Measurements from ENCODE around the gene LRRK1.
"Not testable (repeated sequence)": the region's sequence is repeated elsewhere in the genome, so short reads cannot be mapped to it uniquely, and the experiment has no call there.

Gene LRRK1

DNA sequence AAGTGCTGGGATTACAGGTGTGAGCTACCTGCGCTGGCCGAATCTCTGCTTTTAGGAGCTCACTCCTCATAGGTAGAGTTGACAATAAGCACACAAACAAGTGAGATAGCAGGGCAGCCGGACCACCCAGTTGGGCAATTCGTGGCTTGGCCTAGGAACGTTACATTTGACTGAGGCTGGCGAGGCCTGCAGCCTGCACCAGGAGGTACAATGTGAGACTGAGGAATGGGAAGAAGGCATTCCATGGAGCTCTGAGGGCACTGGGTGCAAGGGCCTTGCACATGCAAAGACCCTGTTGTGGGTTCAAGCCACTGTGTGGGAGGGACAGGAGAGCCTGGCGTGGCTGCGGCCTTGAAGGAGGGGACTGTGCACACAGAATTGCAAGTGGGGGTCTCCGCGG, 152.5 kb downstream of the LRRK1 start:
- no peak for DNase-seq (ENCODE audit: low read depth)

DNA sequence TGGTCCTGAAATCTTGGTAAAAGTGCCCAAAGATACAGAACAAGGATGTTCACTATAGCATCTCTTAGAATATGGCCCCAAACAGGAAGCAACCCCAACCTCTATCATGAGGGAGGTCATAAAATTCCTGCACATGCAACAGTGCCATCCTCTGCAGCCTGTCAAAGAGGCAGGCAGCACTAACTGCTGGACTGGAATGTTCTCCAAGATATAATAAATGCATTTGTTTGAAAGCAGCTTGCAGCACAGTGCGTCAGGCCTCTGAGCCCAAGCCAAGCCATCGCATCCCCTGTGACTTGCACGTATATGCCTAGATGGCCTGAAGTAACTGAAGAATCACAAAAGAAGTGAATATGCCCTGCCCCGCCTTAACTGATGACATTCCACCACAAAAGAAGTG, 153.1 kb downstream of the LRRK1 start:
- DNase-seq (ENCODE audit: low read depth) = not testable (repeated sequence)

DNA sequence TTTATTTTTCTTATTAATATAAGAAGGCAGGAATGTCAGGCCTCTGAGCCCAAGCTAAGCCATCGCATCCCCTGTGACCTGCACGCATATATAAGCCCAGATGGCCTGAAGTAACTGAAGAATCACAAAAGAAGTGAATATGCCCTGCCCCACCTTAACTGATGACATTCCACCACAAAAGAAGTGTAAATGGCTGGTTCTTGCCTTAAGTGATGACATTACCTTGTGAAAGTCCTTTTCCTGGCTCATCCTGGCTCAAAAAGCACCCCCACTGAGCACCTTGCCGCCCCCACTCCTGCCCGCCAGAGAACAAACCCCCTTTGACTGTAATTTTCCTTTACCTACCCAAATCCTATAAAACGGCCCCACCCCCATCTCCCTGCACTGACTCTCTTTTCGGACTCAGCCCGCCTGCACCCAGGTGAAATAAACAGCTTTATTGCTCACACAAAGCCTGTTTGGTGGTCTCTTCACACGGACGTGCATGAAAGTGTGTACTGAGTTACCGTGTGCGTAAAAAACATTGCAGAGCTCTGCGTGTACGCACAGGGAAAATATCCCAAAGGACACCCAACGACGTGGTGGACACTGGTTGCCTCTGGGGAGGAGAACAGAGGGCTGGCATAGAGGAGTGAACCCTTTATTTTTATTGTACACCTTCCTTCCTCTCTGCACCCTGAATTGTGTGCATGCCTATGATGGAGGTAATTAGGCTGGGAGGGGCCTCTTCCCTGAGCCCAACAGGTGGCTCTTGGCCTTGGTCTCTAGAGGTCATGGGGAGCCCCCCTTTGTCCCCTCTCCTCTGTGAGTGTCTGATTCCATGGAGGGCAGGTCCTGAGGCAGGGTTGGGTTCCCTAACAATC, 158.9 kb downstream of the LRRK1 start:
- not testable (repeated sequence) for DNase-seq (ENCODE audit: low read depth)

DNA sequence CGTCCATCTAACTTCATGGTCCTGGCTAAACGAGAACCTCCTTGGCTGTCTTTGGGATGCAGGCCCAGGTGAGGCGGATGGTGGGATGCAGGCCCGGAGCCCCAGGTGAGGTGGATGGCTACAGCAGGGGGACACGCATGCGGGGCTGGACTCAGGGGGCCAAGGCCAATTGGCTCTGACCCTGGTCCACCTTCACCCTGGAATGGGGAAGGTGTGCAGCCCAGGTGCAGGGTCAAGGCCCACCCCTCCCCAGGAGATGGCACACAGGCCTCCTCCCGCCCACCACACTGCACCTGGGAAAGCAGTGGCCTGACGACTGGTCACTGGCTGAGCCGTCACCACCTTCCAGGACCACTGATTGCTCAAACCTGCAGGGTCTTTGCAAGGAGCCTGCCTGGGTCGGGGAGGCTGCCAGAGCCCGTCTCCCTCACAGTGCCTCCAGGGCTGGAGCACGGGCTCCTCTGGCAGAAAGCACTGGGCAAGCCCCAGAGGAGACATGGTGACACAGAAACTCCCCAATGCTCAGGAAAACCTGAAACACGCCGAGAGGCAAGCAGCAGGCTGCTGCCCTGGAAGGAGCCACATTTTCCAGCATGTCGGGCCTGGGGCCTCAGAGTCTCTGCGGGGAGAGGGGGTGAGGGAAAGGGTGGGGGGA, 159.6 kb downstream of the LRRK1 start:
- DNase-seq (ENCODE audit: low read depth) = no peak

DNA sequence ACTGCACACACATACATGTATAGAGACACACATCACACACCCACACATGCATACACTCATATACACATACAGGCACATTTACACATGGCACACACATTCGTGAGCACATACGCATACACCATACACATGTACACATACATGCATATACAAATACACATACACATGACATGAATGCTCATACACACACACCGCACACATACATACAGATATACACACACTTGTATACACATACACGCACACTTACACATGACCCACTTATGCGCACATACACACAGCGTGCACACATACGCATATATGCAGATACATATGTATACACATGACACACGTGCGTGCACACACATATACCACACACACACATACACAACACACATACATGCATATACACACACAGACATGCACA, 162.7 kb downstream of the LRRK1 start:
- DNase-seq (ENCODE audit: low read depth) = no peak

DNA sequence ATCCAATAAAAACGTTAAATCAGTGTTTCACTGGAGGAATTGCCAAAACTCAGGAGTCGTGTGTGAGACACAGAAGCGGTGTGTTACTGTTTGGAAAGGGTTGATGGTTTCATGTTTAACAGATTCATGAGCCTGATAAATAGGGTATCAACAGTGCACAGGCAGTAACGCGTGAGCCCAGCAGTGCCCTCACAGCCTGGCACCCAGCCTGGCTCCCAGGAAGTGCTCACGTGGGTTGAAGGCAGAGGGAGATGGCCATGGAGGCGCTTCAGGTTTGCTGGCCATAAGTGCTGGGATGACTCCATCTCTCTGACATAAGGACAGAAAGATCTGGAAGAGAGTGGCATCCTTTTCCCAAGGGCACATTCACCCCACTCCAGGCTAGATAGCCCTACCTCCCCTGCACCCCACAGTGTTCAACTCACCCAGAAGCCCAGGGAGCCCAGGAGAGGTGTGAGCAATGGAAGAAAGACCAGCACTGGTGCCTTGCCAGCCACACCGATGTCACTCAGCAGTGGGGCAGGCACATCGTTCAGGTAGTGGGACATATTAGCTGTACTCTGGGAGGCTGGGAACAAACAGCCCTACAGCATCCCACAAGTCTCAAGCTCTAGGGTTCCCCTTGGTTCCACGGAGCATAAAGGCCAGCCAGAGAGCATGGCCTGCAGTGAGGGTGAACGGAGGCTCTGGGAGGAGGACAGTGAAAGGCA, 164.3 kb downstream of the LRRK1 start:
- DNase-seq (ENCODE audit: low read depth) = no peak

DNA sequence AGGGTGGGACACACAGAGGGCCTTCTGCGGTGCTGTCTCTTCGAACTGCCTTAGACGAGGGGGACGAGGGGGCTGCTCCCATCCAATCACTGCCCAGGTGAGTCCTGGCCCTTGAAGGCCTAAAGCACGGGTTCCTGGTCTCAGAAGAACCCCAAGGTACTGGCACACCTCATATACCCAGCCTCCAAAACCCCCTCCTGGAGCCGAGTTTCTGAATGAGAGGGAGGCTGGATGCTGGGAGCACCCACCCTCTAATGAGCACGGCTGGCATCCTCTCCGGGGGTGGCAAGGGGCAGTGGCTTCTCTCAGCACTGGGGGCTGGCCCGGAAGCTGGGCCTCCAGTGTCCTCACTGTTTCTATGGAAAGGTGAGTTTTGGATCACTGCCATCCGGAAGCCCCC, 165.6 kb downstream of the LRRK1 start:
- DNase-seq (ENCODE audit: low read depth) = no peak

DNA sequence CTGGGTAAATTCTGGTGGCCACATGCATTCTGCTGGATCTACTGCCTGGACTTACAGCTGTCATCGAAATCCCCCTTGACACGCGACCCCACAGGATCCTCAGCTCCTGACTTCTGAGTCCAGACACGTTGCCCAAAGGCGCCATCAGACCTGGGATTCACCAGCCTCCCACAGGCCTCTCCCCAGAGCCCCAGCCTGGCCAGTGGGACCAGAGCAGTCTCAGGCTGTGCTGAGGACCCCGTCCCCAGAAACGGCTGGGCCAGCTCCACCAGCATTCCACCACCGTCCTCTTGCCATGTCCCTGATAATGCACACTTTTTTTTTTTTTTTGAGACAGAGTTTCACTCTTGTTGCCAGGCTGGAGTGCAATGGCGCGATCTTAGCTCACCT, 166.1 kb downstream of the LRRK1 start:
- no peak for DNase-seq (ENCODE audit: low read depth)

DNA sequence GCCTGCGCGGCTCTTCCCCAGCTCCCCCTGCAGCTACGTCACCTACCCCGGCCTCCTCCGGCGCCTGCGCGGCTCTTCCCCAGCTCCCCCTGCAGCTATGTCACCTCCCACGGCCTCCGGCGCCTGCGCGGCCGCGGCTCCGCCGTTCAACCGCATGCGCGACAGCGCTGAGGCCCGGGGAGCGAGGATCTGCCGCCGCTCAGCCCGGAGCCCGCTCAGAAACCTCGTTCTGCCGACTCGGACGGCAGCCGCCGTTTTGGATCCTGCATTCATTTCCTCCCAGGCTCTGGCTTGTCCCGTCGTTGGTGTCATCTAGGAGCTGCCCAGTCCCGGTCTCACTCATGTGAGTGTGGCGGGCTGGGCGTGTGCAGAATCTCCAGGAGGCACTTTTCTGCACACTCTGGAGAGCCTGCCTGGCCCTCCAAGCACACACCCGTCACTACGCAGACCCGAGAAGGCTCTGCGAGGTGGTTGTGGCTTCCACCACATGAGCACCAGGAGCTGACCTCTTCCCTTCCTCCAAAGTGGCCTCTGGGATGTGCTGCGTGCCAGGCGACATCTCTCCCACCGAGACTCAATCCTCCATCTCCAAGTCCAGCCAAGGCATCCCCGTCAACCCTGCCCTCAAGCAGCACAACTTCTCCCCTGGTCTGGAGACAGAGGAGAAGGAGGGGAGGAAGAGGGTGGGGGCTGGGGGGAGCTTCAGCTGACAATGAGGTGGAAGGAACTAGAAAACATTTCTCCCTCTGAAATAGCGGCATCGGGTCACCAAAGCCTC, 167.4 kb downstream of the LRRK1 start:
- DNase-seq (ENCODE audit: low read depth) = no peak

DNA sequence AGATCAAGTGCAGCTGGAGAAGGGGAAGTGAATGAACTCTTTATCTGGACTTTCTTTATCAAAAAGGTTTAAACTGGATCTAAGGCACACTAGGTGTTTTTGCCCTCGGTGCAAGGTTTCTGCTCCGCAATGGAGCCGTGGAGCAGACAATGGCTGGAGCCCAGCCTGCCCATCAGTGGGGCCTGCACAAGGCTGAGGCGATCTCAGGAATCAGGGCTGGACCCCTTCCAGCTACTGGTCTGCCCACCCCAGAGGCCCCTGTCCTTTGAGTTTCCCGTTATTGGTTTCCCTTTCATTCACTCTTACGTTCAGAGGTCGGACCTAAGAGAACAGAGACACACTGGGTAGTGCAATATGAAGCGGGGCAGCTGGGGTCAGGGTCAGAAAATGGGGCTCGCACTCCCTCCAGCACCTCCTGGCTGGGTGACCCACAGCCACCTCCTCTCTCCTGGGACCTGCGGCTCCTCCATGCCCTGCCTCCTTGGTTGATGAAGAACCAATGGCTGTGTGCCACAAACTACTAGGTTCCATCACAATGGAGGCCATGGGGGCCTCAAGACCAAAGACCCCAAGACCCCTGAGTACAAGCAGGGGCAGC, 168.1 kb downstream of the LRRK1 start:
- no peak for DNase-seq (ENCODE audit: low read depth)

DNA sequence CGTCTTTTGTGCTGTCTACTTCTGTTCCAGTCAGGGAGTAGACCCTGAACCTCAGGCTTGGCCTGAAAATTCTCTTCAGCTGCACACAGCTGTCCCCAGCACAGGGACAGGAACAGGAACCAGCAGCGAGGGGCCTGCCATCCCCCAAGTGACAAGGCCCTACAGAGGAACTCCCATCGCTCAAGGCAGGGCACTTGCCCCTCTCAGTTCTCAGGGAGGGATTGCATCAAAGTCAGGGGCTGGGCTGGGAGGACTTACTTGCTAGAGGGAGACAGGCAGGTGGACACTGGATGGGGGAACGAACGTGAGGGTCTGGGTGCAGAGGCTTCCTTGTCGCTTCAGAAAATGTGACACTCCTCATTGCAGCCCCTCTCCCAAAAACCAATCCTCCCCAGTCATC, 169.1 kb downstream of the LRRK1 start:
- no peak for DNase-seq (ENCODE audit: low read depth)

DNA sequence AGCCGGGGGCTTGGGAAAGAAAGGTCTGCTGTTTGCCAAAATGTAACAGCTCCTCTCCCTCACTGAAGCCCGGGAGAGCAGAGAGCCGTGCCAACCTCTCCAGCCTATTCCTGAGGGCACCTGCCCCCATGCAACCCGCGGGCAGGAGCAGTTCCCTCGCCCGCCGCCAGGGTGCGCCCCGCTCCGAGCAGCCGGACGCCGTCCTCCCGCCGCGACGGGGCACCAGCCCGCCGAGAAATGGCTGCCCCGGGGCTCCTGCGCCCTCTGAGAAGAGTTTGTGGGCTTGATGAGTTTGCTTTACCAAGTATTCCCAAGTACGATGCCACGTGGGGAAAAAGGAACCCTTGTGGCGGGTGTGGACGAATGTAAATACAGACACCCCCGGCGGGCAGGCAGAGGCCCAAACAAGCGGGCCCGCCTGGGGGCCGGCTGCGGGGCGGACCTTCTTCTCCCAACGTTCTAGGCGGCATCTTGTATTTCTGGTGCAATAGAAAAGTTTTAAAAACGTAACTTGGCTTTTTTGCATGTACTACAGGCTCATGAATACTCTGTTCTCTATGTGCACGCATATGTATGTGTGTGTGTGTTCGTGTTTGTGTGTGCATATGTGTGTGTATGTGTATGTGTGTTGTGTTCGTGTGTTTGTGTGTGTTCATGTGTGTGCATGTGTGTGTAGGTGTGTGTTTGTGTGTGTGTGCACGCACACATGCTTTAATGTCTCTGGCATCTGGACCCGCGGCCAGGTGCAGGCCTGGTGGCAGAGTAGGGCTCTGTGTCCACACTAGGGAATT, 169.8 kb downstream of the LRRK1 start:
- DNase-seq (ENCODE audit: low read depth) = no peak

DNA sequence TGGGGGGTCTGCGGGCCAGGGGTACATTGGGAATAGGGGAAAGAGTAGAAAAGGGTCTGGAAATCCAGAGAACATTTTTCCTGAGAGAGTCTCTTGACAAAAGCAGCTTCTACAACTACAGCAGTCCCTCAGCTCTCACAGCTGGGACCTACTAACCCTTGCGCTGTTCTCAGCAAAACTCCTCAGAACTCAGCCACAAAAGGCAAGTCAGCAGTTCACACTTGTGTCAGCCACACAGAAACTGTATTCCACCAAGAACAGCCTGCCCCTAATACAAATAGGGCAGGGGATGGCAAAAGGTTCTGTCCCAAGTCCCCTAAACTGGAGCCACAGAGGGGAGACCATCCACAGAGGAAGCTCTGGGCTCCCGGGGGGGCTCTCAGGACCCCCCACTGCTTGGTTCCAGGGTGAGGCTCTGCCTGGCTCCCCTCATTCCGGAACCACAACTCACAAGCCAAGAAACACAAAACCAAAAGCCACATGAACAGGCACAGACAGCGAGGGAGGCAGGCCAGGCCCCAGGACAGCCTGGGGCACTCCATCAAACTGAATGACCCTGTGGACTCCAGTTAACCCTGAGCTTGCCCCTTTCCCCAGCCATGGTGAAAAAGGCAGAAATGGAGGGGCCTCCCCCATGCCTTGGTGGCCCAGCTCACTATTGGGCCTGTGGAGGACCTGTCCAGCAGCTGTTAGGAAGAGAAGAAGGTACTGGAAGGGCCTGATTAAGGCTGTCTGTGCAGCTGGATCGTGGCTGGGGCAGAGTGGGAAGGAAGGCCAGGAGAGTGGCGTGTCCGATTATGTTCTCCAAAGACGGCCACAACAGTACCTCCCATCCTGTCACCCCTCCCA, 170.6 kb downstream of the LRRK1 start:
- DNase-seq (ENCODE audit: low read depth) = no peak

DNA sequence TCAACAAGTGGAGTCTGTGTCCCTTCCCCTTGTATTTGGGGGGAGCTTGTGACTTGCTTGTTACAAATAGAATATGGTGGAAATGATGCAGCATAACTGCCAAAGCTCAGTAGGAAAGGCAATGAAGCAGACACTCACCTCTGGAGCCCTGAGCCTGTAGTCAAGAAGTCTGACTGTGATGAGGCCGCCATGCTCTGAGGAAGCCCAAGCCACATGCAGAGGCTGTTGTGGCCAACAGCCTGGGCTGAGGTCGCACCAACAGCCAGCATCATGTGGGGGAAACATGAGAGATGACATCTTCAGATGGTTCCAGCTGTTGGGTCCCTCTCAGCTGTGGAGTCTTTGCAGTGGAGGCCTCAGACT, 171.3 kb downstream of the LRRK1 start:
- DNase-seq (ENCODE audit: low read depth) = no peak

DNA sequence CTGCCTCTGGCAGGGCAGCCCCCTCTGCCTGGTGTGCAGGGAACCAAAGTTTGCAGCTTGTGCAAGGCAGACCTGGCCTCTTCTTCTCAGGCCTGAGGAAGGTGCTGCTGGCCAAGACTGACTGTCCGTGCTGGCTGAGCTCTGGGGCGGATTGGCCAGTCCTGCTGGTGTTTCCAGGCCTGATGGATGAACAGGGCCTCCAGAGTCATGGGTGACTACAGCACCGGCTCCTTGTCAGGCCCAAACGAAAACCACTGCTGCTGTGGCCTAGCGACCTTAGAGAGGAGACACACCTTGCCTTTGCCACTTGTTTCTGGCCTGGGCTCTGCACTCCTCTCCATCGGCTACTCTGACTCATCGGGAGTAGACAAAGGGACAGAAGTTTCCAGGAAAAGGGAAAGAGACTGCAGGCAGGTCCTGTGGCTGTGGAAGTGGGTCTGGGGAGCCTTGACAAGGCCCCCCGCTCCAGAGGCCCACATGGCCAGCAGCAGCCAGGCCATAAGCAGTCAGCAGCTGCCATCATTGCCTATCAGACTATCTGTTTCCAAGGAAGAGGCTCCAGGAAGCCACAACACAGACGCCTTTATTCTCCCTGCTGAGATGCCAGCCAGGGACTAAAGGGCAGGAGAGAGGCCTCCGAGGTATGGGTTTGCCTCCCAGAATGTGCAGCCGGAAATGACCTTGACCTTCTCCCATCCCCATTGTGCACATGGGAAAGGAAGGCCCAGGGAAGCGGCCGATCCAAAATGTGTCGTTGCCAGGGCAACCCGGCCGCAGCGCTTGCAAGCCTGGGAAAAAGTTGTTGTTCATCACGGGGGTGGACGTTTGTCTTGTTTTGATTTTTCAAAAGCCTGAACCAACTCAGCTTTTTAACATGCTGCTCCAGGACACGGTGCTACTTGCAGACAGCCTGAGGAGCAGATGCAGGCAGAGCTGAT, 172.2 kb downstream of the LRRK1 start:
- no peak for DNase-seq (ENCODE audit: low read depth)

DNA sequence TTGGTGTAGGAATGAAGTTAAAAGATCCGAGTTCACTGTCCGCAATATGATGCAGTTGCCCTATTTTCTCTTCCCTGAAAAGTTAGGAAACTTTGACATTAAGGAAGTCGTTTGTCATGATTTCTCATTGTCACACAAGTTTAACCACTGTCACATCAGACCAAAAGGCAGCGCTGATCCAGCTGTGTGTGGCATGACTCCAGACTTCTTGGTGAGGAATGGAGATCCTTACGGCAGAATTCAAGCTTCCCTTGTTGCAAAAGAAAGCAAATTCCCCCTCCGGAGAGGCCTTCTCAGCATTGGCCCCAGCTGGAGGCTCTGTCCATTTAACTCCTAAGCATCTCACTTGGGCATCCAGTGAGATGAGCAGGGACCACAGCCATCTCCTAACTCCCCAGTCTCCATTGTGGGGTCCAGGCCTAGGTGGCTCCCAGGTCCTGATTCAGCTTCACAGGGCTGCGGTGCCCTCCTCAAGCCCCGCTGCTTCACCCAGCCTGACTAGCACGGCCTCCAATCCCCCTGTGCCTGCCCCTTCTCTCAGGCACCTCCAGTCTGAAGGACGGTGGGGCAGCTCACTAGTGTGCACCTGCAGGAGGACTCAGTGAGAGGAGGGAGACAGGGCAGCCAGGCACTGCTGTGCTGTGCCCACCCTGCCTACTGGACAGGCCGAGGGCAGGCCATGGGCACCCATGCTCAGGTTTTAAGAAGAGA, 173.2 kb downstream of the LRRK1 start:
- no peak for DNase-seq (ENCODE audit: low read depth)

DNA sequence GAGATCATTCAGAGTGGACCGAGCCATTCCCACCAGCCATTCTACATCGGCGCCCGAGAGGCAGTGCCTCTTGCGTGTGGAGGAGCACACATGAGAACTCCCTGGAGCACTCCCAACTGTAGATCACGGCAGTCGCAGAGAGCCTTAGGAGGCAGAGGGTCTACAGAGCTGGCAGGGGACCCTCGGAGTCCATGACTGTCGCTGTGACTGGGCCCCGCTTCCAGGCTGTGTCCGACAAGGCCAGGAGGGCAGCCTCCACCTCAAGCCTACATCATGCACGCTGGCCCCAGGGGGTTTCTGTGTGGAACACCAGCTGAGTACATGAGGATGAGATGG, 173.7 kb downstream of the LRRK1 start:
- no peak for DNase-seq (ENCODE audit: low read depth)

DNA sequence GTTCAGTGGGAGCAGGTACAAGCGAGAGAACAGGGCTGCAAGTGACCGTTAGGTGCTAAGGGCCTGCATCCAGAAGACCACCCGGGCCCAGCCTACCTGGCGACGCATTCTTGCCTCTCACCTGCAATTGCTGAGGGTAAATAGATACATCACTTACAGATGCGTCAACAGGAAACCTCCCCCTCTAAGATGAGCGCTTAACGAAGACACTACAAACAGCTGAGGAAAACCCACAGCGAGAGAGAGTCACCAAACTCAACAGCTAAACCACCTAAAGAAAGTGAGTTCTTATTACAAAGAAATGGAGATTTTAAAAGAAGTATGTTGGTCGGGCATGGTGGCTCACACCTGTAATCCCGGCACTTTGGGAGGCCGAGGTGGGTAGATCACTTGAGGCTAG, 174.8 kb downstream of the LRRK1 start:
- no peak for DNase-seq (ENCODE audit: low read depth)
